ENCODE data around the gene FBXL17.

- TF ChIP-seq, protein P1, sequence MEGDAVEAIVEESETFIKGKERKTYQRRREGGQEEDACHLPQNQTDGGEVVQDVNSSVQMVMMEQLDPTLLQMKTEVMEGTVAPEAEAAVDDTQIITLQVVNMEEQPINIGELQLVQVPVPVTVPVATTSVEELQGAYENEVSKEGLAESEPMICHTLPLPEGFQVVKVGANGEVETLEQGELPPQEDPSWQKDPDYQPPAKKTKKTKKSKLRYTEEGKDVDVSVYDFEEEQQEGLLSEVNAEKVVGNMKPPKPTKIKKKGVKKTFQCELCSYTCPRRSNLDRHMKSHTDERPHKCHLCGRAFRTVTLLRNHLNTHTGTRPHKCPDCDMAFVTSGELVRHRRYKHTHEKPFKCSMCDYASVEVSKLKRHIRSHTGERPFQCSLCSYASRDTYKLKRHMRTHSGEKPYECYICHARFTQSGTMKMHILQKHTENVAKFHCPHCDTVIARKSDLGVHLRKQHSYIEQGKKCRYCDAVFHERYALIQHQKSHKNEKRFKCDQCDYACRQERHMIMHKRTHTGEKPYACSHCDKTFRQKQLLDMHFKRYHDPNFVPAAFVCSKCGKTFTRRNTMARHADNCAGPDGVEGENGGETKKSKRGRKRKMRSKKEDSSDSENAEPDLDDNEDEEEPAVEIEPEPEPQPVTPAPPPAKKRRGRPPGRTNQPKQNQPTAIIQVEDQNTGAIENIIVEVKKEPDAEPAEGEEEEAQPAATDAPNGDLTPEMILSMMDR (IDR thresholded peaks at IDR 0.05; ENCODE audit: insufficient read depth, low read length, poor library complexity, severe bottlenecking) = no peak
- TF ChIP-seq EZH2phosphoT487 (conservative IDR thresholded peaks at IDR 0.05; ENCODE audit: low read length) = no peak
Measured at GRCh38 chr5:107977550-107978071, 404.3 kb downstream of the FBXL17 start.

Measured in SU-DHL-6 (cell line).